PFSK-1 (cell line): ENCODE measurements around the gene HDAC3.

Experiments
- SIN3A ChIP-seq: IDR thresholded peaks from 2 replicates; pipeline ENCODE4 v1.6.1; 2012; ENCODE audit warnings: mild to moderate bottlenecking, low read length, moderate library complexity, borderline replicate concordance; ENCODE audit not compliant: insufficient read depth
- TAF1 ChIP-seq: IDR thresholded peaks from 2 replicates; pipeline ENCODE4 v1.6.1; 2012; ENCODE audit warnings: low read length, control low read depth, borderline replicate concordance; ENCODE audit not compliant: insufficient read depth

GRCh38 chr5:141681295-141681694, 44.6 kb upstream of the HDAC3 start:
- no peak for TF ChIP-seq SIN3A
- TF ChIP-seq TAF1 = no peak
